ENCODE data around the gene GPRC5D.

GPRC5D gene

GRCh38 chr12:12979731-12980259, 27.8 kb upstream of the GPRC5D start:
- in situ Hi-C loops (cut with MboI; ENCODE audit: low sequenced_read_pairs), result no loop called here

- in situ Hi-C loops (cut with MboI; ENCODE audit: low sequenced_read_pairs), result no loop called here
These were observed 27.2 kb upstream of the GPRC5D start for GRCh38 chr12:12979126-12979525.

- in situ Hi-C loops (cut with MboI; ENCODE audit: low sequenced_read_pairs), result no loop called here
These were observed 25.3 kb upstream of the GPRC5D start for GRCh38 chr12:12977231-12977630.

- in situ Hi-C loops (cut with MboI; ENCODE audit: low sequenced_read_pairs), result no loop called here
These were observed 24.4 kb upstream of the GPRC5D start for GRCh38 chr12:12976366-12976765.

GRCh38 chr12:12975322-12976077, 23.5 kb upstream of the GPRC5D start:
- in situ Hi-C loops (cut with MboI; ENCODE audit: low sequenced_read_pairs), result no loop called here

- in situ Hi-C loops (cut with MboI; ENCODE audit: low sequenced_read_pairs), result no loop called here
These were observed 22.2 kb upstream of the GPRC5D start for GRCh38 chr12:12974211-12974610.

GRCh38 chr12:12973019-12973418, 21.0 kb upstream of the GPRC5D start:
- in situ Hi-C loops (cut with MboI; ENCODE audit: low sequenced_read_pairs), result no loop called here

GRCh38 chr12:12965836-12966235, 13.9 kb upstream of the GPRC5D start:
- in situ Hi-C loops (cut with MboI; ENCODE audit: low sequenced_read_pairs), result no loop called here

GRCh38 chr12:12964255-12964654, 12.3 kb upstream of the GPRC5D start:
- in situ Hi-C loops (cut with MboI; ENCODE audit: low sequenced_read_pairs), result no loop called here

- in situ Hi-C loops (cut with MboI; ENCODE audit: low sequenced_read_pairs), result no loop called here
These were observed 8.8 kb upstream of the GPRC5D start for GRCh38 chr12:12960639-12961209.

- in situ Hi-C loops (cut with MboI; ENCODE audit: low sequenced_read_pairs), result no loop called here
These were observed 6.9 kb upstream of the GPRC5D start for GRCh38 chr12:12958886-12959285.

GRCh38 chr12:12954878-12955625, 3.1 kb upstream of the GPRC5D start:
- in situ Hi-C loops (cut with MboI; ENCODE audit: low sequenced_read_pairs), result no loop called here

GRCh38 chr12:12954356-12954755, 2.4 kb upstream of the GPRC5D start:
- in situ Hi-C loops (cut with MboI; ENCODE audit: low sequenced_read_pairs), result no loop called here

- in situ Hi-C loops (cut with MboI; ENCODE audit: low sequenced_read_pairs), result no loop called here
These were observed 466 bp downstream of the GPRC5D start for GRCh38 chr12:12951504-12951903.

- in situ Hi-C loops (cut with MboI; ENCODE audit: low sequenced_read_pairs), result no loop called here
These were observed 4.1 kb downstream of the GPRC5D start for GRCh38 chr12:12947902-12948301.

GRCh38 chr12:12946686-12947355, 5.1 kb downstream of the GPRC5D start:
- in situ Hi-C loops (cut with MboI; ENCODE audit: low sequenced_read_pairs), result no loop called here

GRCh38 chr12:12945591-12945990, 6.4 kb downstream of the GPRC5D start:
- in situ Hi-C loops (cut with MboI; ENCODE audit: low sequenced_read_pairs), result no loop called here

GRCh38 chr12:12943586-12944260, 8.2 kb downstream of the GPRC5D start:
- in situ Hi-C loops (cut with MboI; ENCODE audit: low sequenced_read_pairs), result no loop called here

GRCh38 chr12:12941450-12942350, 10.3 kb downstream of the GPRC5D start:
- in situ Hi-C loops (cut with MboI; ENCODE audit: low sequenced_read_pairs), result no loop called here

GRCh38 chr12:12939888-12940287, 12.1 kb downstream of the GPRC5D start:
- in situ Hi-C loops (cut with MboI; ENCODE audit: low sequenced_read_pairs), result no loop called here
